Measurements from ENCODE around the gene CALU. TPM values are rescaled to one million over a fixed set of nuclear protein-coding genes. Genes with fewer than 3 reads are reported as not detected.

The CALU gene
- total RNA-seq, 1 experiment from 2014 or later, result 168 TPM

GRCh38 chr7:128721376-128721775 is 17.8 kb upstream of the CALU start:
- TF ChIP-seq CTCF (conservative IDR thresholded peaks at IDR 0.05), result no peak
- Histone ChIP-seq H3K14ac (ENCODE audit: insufficient read depth, low read length) (no peak overlapping the region), H3K79me2 (ENCODE audit: insufficient read depth, low read length) (no peaks in the 10 kb centered on the region), H2BK120ac (ENCODE audit: low read depth, low read length, poor library complexity, severe bottlenecking) (no peak overlapping the region), H3K27me3 (ENCODE audit: insufficient read depth, low read length) (no peaks in the 10 kb centered on the region), H2AFZ (ENCODE audit: low read length) (no peak overlapping the region), H2AK5ac (ENCODE audit: insufficient read length, low read length) (no peak overlapping the region), H3K56ac (ENCODE audit: insufficient read length, low read depth, low read length) (no peak overlapping the region), H3K18ac (ENCODE audit: insufficient read length, low read depth, low read length) (no peak overlapping the region), H3K4me2 (ENCODE audit: insufficient read depth, insufficient read length, low read length) (no peak overlapping the region), H4K5ac (ENCODE audit: insufficient read length, low read depth, low read length) (no peak overlapping the region), H3T11ph (ENCODE audit: low read length) (no peak overlapping the region), H3K9ac (ENCODE audit: extremely low read depth, insufficient read length, low read length) (no peak overlapping the region), H2BK15ac (ENCODE audit: low read depth, low read length) (no peak overlapping the region), H3K9me3 (ENCODE audit: control insufficient read depth, low read depth, low read length) (no peaks in the 10 kb centered on the region), H3K4ac (ENCODE audit: low read depth, low read length) (no peak overlapping the region), H2BK5ac (ENCODE audit: insufficient read length, low read length) (no peak overlapping the region), H2BK12ac (ENCODE audit: insufficient read length, low read depth, low read length) (no peak overlapping the region), H3K27ac (ENCODE audit: insufficient read length, low read depth, low read length) (no peak overlapping the region), H3K23me2 (ENCODE audit: insufficient read length, low read depth, low read length, poor library complexity, severe bottlenecking) (no peaks in the 10 kb centered on the region), H4K8ac (replicated peaks; ENCODE audit: insufficient read length, low read depth, low read length) (no peak overlapping the region), H4K20me1 (ENCODE audit: control insufficient read depth, insufficient read depth, insufficient read length) (no peaks in the 10 kb centered on the region), H3K4me1 (ENCODE audit: insufficient read depth, low read length) (no peaks in the 10 kb centered on the region), H2BK20ac (ENCODE audit: low read depth, low read length, poor library complexity, severe bottlenecking) (no peak overlapping the region), H3K79me1 (ENCODE audit: insufficient read depth, low read depth, low read length, poor library complexity, severe bottlenecking) (no peaks in the 10 kb centered on the region), H4K91ac (ENCODE audit: insufficient read length, low read depth, low read length) (no peak overlapping the region), H3K23ac (ENCODE audit: insufficient read length, low read depth, low read length) (no peak overlapping the region)
- no peak for DNase-seq
- Mint-ChIP-seq H3K27me3 (ENCODE audit: low read depth) (no peaks in the 10 kb centered on the region), H3K4me1 (peaks cover 0 to 3% of the 10 kb centered on the region in 2 experiments; a peak in 2 of 4 replicates), H3K36me3 (ENCODE audit: insufficient read depth in 1 of 3, low read depth in 3 of 3) (no peaks in the 10 kb centered on the region), H3K4me3 (no peak overlapping the region), H3K9me3 (no peaks in the 10 kb centered on the region), H3K27ac (no peak overlapping the region)

Data from H9 (cell line).